Activated naive CD4-positive, alpha-beta T cell treated with Interleukin-2 at 50 U/mL for 16 hours (primary cell): ENCODE results near the gene SH3TC1.
A peak's percentile ranks its signal among the peaks of the same experiment; 100 is the strongest.

ENCODE experiments used
- DNase-seq: peaks from one replicate; pipeline ENCODE4 v3.0.0-alpha.2; 2020

SH3TC1 gene

DNA sequence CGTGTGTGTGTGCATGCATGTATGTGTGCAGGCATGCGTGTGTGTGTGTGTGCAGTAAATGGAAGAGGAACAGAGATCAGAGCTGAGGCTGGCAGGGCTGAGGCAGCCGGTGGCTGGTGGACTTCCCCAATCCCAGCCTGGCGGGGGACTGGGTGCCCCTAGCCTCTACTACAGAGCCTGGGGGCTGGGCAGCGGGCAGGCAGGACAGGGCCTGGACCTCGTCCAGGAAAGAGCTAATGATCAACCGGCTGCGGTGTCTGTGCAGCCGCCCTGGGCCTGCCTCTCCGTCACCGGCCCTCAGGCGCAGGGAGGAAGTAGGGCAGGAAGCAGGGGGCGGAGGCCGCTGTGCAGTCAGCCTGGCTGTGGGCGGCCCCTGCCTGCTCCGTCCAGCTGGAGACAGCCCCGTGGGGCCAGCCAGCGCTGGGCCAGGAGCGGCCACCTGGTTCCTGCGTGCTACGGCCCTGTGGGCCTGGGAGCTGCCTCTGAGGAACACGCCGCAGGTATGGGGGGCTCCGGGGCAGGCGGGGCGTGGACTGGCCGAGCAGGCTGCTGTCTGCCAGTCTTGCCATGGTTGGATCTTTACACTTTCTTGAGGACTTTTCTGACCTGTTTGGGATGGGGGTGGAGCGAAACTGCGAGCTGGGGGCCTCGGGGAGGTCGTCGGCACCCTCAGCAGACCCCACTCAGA lies at the start of gene SH3TC1:
Gene SH3TC1 (plus strand): TSS at position 385 of the 688 bp plus-strand sequence. CDS start 5,905 bp downstream, outside the sequence.
- DNase-seq, result peak; percentile 69

DNA sequence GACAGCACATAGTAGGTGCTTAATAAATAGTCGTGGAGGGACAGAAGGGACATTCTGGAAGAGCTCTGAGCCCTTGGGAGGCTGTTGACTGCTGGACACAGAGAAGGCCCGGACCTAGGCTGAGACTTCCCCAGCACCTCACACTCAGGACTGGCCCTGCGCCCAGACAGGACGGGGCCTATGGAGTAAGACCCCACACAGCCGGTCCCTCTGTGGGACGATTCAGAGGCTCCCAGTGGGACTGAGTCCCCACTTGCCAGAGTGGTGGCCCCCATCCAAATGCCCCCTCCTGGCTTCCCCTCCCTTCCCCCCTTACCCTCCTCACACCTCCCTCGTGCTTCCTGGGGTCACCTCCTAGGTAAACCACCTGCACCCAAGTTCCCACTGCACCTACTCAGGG lies 49.4 kb upstream of the SH3TC1 start:
- no peak for DNase-seq

DNA sequence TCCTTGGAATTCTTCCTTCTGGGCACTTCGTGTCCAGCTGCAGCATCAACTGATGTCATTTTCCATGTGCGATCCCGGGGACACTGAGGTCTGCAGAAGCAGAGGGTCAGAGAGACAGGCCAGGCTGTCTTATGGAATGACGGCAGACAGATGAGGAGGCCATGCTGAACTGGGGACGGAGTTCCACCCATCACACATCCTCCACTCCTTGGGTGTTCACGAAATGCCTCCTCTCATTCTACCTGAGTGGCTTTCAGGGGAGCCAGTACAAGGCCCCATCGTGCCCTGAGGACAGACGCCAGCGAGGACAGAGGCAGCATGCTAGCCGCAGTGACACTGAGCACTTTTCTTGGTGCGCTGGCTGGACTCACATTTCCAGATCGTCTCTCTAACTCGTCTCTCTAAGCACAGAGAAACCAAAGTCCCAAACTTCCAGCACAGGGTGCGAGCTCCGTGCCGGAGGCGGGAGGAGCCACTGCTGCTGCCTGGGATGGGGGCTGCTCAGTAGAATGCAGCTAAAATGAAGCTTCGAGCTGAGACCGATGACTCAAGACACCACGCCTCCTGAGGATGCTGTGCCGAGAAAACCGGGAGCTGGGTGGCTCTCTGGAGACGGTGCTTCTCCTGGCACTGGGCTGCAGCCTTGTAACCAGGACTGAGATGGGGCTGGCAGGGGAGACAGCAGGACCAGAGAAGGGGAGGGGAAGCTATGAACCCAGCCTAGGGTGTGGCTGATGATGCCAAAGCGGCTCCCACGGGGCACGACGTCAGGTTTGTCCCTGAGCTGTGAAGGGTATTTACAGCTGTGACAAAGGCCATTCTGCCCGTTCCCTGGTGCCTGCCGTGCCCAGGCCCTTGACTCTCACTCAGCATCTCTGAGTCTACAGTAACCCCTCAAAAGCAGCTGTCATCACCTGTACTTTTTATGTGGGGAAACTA lies 48.7 kb upstream of the SH3TC1 start:
- no peak for DNase-seq

DNA sequence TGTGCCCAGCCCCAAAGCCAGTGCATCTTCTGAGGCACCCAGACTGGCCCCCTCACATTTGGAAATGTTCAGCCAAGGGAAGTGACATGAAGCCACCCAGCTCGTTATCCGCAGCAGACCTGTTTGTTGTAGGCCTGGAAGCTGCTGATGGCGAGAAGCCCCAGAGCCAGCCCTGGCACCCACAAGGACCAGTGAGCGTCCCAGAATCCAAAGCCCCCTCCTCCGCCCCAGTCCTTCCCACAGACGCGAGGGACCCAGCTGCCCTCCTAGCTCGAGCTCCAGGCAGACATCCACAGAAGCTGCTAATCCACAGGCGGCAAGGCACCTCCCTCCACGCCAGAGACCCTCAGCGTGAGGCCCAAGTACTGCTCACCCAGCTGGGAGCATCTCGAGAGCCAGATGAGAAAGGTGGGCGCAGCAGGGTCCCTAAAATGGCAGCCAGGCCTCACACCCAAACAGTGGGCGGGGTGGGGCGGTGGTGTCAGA lies 47.9 kb upstream of the SH3TC1 start:
- DNase-seq, result no peak

DNA sequence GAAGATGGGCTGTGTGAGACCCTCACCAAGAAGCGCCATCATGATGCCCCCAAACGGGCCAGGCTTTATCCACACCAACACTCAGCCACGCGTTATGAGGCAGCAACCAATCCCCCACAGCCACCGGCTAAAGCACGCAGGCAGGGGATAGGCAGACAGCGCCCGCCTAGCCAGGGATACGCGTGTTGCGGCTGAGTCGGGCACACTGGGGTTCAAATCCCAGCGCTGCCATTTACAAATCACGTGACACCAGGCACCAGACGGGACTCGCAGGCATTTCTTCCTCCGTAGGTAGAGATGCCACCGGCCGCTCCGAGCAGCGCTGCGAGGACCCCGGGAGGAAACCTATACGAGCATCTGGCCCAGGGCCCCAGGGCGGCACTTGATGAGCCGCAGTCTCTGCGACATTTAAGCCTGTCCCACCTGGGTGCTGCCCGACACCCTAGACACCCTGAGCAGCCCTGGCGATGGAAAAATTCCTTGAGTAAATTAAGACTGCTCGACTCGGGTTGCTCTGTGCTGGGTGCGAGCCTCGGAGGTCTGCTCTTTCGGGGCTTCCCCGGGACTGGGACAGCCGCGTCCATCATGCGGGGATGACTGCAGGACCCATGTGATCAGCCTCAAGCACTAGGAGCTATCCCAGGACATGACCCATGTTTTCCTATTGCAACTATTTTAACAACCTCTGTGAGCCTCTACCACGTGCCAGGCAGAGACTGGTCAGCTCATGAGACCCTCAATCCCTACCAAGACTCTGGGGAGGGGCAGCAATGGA lies 46.8 kb upstream of the SH3TC1 start:
- DNase-seq, result no peak

DNA sequence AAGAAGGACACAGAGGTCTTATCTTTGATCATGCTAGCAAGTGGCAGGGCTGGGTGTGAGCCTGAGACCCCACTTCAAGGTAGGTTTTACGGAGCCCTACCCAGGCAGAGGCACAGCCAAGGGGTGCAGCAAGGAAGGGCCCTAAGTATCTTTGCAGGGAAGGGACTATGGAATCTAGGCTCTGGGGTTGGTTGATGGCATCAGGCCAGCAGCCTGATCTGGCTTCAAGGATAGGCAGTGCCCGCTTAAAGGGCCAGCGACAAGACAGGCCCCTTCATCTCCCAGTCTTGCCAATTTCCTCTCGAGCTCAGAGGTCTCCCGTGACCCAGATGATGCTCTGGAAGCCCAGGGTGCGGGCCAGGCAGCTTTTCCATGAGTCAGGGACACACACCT lies 46.2 kb upstream of the SH3TC1 start:
- DNase-seq, result no peak

DNA sequence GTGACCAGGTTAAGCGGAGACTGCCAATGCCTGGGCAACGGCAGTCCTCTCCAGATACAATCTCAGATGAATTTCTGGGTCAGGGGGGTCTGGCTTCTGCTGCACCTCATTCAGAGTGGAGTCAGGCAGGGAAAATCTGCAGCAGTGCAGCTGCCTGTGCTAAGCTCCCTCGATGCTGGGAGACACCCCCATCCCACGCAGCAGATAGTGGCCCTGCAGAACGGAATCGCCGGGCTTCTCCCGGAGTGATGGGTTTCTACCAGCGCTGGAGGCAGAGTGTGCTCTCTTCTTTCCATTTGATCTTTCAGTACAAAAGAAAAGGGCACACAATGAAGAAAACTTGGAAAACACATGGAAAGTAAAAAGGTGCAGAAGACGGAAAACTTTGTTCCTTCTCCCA lies 45.6 kb upstream of the SH3TC1 start:
- no peak for DNase-seq

DNA sequence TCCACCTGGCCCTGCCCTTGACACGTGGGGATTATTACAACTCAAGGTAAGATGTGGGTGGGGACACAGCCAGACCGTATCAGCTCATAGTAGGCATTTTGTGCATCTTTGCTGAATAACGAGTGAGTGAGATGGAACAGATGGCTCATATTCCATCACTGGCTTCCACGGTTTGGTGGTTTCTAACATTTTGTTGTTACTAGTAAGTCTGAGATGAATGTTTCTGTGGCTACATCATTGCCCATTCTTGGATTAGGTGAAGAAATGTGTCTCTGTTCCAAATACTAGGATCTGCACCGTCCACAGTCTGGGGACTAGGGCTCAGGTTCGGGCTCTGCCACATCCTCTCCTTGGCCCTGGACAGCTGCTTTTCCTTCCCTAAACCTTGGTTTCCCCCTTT lies 44.0 kb upstream of the SH3TC1 start:
- DNase-seq, result no peak

DNA sequence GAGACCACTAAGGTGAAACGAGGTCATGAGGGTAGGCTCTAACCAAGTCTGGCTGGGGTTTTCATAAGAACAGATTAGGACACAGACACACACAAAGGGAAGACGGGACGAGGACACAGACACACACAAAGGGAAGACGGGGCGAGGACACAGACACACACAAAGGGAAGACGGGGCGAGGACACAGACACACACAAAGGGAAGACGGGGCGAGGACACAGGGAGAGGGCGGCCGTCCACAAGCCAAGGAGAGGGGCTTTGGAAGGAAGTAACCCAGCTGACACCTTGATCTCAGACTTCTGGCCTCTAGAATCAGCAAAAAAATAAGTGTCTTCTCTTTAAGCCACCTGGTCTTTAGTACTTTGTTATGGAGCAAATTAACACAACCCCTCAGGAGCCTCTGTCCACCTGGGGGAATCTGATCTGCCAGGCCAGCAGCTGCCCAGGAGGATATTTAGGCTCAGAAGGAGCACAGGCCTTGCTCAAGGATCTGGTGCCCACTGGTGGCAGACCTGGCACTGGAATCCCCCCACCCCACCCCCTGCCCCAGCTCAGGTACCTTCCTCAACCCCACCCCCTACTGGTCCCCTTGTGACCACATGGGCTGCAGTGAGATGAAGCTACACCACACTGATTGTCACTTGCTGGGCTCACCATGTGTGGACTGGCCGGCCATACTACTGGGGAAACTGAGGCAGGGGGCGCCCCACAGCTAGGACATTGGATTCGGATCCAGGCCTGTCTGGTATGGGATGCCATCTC lies 43.2 kb upstream of the SH3TC1 start:
- DNase-seq, result no peak

DNA sequence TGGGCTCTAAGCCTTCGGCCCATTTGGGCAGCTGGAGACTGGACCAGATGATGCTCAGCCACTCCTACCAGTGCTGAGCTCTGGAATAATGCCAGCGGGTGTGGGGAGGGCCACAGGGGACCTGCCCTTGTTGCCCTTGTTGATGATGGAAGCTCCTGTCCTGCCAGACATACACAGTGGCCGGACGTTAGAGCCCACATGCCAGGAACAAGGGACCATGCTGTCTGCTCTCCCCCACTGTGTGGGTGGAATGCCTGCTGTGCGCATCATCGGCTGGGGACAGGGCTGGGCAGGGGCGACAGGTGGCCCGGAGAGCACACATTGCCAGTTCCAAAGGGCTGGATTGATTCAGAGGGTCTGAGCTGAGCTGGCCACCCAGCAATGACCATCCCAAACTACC lies 42.5 kb upstream of the SH3TC1 start:
- no peak for DNase-seq

DNA sequence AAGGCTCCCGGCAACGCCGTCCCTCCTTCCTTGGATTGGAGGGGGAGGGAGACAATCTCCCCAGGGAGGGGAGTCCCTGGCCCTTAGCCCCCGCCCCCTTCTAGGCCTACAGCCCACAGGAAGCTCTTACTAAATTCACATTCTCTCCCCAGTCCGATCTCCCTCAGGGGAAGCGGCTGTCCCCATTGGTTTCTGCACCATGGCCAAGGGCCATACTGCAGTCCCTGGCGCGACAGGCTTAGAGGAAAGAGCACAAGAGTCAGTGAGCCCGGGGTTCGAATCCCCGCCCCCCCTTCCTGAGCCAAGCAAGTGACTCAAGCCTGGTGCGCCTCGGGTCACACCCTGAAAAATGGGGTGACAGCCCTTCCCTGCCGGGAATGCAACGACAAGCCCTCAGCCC lies 41.6 kb upstream of the SH3TC1 start:
- no peak for DNase-seq

DNA sequence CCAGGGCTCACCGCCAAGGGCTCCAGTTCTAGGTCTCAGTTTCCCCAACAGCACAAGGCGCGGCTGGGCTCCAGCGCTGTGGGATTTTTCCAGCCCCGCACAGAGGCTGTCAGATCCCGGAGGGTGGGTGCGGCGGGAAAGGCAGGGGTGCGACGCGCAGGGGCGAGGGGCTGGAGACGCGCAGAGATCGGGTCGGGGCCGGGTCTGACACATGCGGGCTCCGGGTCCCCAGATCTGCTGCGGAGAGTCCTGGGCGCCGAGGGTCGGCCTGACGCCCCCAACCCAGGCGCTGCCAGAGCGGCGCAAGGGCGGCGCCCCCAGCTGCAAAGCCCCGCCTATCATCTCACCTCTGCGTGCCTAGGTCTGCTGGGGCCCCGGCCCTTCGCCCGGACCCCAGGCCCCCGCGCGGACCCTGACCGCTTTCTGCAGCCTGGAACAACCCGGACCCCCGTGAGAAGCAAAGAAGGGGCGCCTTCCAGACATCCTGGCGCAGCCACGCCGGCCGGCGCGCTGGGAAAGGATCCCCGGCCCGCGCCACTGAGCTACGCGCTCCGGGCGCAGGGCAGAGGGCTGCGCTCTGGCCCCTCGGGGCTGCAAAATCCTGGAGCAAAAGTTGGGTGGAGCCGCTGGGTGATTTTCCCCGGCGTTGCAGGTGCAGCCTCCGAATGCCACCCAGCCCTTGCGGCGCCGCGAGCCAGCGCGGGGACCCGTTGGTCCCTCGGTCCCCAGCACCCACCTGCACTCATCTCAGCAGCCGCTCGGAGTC lies 41.0 kb upstream of the SH3TC1 start:
- DNase-seq, result no peak

DNA sequence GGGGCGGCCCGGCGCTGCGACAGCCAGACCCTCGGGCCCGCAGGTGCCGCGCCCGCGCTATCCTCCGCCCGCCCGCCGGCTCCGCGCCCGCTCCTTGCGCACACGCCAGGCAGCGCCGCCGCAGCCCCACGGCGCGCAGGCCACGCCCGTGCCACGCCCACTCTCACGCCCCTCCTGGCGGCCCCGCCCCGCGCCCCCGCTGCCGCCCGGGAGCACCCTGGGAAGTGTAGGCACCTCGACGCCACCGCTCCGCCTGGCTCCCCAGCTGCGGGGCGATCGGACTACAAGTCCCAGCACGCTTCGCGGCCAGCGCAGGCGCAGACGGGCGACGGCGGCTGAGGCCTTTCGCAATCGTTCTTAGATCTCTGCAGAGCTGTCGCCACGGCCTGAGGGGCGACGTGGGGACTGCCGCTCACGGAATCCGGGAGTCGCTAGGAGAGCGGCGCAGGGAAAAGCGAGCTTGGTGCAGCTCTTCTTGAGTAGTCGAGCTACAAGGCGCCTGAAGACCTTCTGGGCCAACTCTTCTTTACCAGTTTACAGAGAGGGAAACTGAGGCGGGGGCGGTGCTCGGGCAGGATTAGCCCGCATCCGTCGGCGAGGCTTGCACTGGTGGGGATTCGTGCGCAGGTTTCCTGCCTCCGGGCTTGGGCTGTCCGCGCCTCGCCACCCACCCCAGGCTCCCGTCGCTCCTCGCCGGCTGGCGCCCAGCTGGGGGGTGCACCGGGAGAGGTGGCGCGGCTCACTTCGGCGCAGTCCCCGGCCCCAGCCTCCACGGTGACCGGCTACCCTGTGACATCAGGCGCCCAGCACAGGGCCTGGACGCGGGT lies 40.2 kb upstream of the SH3TC1 start, which contains the start of gene ABLIM2:
Gene ABLIM2 (minus strand): TSS at position 104 of the 827 bp plus-strand sequence. CDS start 124 bp downstream, outside the sequence.
- peak; percentile 99 for DNase-seq

DNA sequence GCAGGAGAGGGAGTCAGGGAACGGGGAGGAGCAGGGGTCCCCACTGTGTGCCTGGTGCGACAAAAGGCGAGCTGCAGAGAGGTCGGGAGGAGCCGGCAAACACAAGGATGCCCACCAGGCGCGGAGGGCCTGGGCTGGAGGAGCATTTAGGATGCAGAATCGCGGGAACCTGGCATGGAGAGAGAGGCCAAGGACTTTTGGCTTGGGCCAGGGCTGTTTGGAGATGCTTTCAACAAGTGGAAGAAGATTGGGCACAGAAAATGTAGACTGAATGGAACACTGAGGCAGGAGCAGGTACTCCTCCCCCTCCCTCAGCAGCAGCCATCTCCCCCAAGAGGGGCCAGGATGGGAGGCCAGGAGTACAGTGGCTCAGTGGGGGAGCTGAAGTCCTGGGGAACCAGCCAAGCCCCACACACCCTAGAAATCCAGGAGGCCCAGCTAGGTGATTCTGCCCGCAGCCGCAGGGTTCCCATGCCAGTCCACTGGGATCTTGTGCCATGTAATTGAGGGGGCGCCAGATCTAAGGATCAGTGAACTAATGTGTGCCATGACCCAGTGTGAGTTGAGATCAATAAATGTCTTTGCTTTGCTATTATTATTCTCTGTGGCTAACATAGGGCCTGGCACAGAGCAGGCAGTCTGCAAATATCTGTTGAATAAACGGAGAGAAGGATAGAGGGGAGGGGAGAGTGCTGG lies 39.4 kb upstream of the SH3TC1 start:
- no peak for DNase-seq

DNA sequence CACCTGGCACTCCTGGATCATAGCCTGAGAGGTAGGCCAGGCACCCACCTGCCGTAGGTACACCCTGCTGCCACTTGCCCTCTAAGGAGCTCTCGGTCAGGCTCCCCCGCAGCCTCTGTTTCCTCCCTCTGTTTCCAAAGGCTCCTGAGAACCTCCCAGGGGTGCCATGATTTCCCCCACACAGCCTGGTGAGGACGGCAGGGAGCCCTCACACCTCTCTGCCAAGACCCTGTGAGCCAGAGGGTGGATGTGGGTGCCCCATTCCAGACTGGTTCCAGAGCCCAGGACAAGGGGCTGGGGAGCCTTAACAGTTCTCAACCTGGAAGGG lies 38.9 kb upstream of the SH3TC1 start:
- no peak for DNase-seq

DNA sequence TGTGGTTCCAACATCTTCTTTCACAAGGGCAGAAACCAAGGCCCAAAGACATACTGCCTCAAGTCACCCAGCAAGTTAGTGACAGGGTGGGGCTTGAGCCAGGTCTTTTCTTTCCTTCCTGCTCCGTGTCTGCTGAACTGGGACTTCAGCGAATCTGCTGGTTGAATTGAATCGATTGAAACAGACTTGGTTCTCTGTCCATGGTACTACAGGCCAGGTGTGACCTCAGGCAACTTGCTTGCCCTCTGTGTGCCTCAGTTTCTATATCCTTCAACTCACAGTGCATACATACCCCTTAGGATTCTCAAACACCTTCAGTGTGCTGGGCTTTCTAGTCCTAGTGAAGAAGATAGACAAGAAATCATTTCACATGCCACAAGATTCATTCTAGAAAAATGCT lies 38.5 kb upstream of the SH3TC1 start:
- DNase-seq, result no peak

DNA sequence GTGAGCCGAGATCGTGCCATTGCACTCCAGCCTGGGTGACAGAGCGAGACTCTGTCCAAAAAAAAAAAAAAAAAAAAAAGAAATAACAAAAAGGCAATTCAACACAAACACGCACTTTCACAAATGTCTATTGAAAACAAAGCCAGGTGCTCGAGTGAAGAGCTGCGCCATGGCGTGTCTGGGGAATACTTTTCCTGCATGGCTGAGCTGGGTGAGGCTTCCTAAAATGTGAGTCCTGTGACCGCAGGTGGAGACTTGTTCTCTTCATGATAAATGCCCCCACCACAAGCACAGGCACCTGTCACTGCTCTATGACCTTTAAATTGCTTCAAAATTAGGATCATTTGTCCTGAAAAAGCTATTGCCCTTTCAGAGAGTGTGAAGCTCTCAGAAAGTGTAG lies 36.5 kb upstream of the SH3TC1 start:
- DNase-seq, result no peak

DNA sequence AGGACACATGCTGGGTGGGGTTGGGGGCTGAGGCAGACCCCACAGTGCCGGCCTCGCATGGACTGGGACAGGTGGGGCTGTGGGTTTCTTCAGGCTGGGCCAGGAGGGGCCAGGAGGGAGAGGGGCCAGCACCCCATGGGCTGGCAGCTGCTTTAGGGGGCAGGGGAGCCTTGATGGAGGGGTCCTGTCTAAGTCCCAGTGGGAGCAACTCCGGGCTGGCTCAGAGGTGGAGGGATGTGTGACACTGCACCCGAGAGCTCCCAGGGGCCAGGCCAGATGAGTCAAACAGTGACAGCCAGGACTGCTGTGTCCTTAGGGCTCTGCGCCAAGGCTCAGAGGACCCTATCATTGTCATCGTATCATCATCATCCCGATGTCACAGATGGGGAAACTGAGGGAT lies 36.1 kb upstream of the SH3TC1 start:
- DNase-seq, result no peak

DNA sequence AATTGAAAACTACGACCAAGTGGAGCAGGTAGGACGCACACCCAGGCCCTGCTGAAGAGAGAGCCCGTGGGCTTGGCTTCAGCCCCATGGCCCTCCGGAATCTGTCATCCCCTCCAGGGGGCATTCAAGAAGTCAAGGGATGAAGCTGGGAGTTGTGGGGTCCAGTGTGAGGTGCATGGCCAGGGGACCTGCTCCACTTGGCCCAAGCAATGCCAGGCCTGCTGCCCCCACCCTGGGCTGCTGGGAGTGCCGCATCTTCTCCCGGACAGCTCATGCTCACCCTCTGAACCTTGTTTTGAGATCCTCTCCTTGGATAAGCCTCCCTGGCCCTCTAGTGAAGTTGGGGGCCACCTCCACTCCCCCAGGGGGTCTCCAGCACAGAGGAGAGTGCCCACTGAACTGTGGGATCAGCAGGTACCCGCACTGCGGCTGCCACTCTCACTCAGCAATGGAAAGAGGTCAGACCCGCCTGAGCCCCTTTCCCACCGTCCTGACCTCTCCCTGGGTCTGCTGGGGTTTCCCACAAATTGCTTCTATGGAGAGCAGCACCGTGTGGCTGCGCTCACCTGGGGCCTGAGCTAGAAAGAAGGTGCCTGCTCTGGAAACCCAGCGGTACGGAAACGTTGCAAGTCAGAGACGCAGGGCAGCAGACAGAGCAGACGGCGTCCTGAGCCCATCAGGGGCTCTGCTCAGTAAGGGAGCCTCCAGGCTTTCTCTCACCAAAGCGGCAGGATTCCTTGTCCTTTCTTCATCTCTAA lies 35.5 kb upstream of the SH3TC1 start:
- no peak for DNase-seq
